Heart left ventricle (tissue), 16 donors: Measurements from ENCODE around the gene STK24. TPM values are rescaled to one million over a fixed set of nuclear protein-coding genes. Genes with fewer than 3 reads are reported as not detected.

Experiments used
- ATAC-seq, 4 donors: fragments of 200-7000 bp; cut with Tn5 transposase; one replicate each; pipeline ENCODE4 v1.9.1; 2020 to 2022; ENCODE audit warnings: moderate library complexity in 4 of 4, mild to moderate bottlenecking in 3 of 4, moderate number of reproducible peaks in 1 of 4
- DNase-seq, 5 donors: peaks; one replicate each; pipeline ENCODE4 v3.0.0-alpha.2; 2020
- H3K27ac ChIP-seq, 12 donors: fragments of 200-600 bp; sonication (generic) in 4 of 12; one replicate each; pipeline versions ENCODE4 v1.5.0 to v1.8.0; 2016 to 2022; ENCODE audit warnings: mild to moderate bottlenecking in 2 of 12
- H3K27me3 ChIP-seq, 9 donors: fragments of 200-600 bp; sonication (generic) in 2 of 9; one replicate each; pipeline versions ENCODE4 v1.5.1 to v1.8.0; 2016 to 2022; ENCODE audit warnings: mild to moderate bottlenecking in 3 of 9
- H3K36me3 ChIP-seq, 9 donors: fragments of 200-600 bp; sonication (generic) in 2 of 9; one replicate each; pipeline versions ENCODE4 v1.5.0 to v1.8.0; 2018 to 2022; ENCODE audit warnings: mild to moderate bottlenecking in 2 of 9
- H3K4me1 ChIP-seq, 12 donors: fragments of 200-600 bp; sonication (generic) in 4 of 12; one replicate each; pipeline versions ENCODE4 v1.5.0 to v1.8.0; 2016 to 2022; ENCODE audit warnings: mild to moderate bottlenecking in 3 of 12
- H3K4me3 ChIP-seq, 12 donors: fragments of 200-600 bp; sonication (generic) in 4 of 12; one replicate each; pipeline versions ENCODE4 v1.5.0 to v1.8.0; 2017 to 2022; ENCODE audit warnings: mild to moderate bottlenecking in 9 of 12, moderate library complexity in 4 of 12
- H3K9me3 ChIP-seq, 12 donors: fragments of 200-600 bp; sonication (generic) in 4 of 12; one replicate each; pipeline versions ENCODE4 v1.5.0 to v1.8.0; 2016 to 2022; ENCODE audit warnings: mild to moderate bottlenecking in 1 of 12
- CTCF ChIP-seq, 12 donors: fragments of 200-600 bp; sonication (generic) in 4 of 12; IDR thresholded peaks; one replicate each; pipeline versions ENCODE4 v1.5.0 to v1.8.0; 2018 to 2022; ENCODE audit warnings: antibody characterized with exemption in 12 of 12, mild to moderate bottlenecking in 5 of 12
- POLR2A ChIP-seq, 2 donors: fragments of 450-650 bp; IDR thresholded peaks; one replicate each; pipeline ENCODE4 v1.6.1; 2017; ENCODE audit warnings: antibody characterized with exemption in 2 of 2, mild to moderate bottlenecking in 2 of 2, moderate library complexity in 2 of 2
- WGBS, 4 donors: extraction: QIAGEN DNeasy Blood & Tissue Kit in 2 of 4; methylation state at CpG; one replicate each; pipeline versions ENCODE4 v1.1.5 to v1.1.7; 2013 to 2018; 5-methylcytosine and 5-hydroxymethylcytosine counted together
- intact Hi-C, 10 donors: fragments of 100-400 bp; cut with DNase I; formaldehyde crosslinking; loops; one replicate each; pipeline versions ENCODE4 v1.11.1 to v1.14.2; 2022
- polyA plus RNA-seq, 2 donors: library from polyadenylated mRNA; stranded (reverse); fragments of 200-250 nt; gene quantifications; one replicate each; pipeline ENCODE4 v1.2.3, GENCODE V29; 2013
- total RNA-seq, 9 donors: library from RNA; depleted of rRNA in 2 of 9; stranded (reverse); fragments of >200 nt in 2 of 9; fragmentation: NEBNext Ultra II Directional in 3 of 9; extraction: Animal tissue kit (Norgen Biotek cat#: 25700) in 3 of 9; gene quantifications; one replicate each; pipeline versions ENCODE4 v1.1.0 to v1.2.4, GENCODE V29; 2016 to 2023
- donor health status: ischemic (EF 13 %, LVEDD 7.1; RV severe dilation, severe dysfunction).
- donor health status: healthy with polysubstance abuse.
- donor health status: DM: no; HTN: yes; CAD: no.
- donor health status: DM: no; HTN: no; CAD: no.
- donor health status: ischemic (EF 25% LVEDD 6.9; RV normal size, moderate dysfunction).
- donor health status: ischemic (EF 25% LVEDD 5.7; RV mildly dilated, moderate dysfunction).
- donor health status: healthy.
- donor health status: DM: yes; HTN: yes; CAD: no.
- donor health status: ischemic (EF 35%, LVEDD 5.7; RV mildly dilated, moderate dysfunction).
- donor health status: nonischemic (EF 11% LVEDD 7.7; RV severe dilation, severe dysfunction).
- donor health status: DM: yes; HTN: yes; CAD: no.
- donor health status: PGD.
- donor health status: ischemic (EF 29% LVEDD 5.4; RV normal size, mild dysfunction).
- donor health status: nonischemic (EF 23%, LVEDD 6.1; RV moderate dilation, normal function).

Gene STK24
- total and polyA plus RNA-seq, 11 donors = 26.6 to 82.6 (median 59.6) TPM

GRCh38 chr13:98447881-98448641 lies 128.8 kb downstream of the STK24 start:
- no peak overlapping the region for H3K4me3 ChIP-seq
- DNase-seq = peak in 3 of 5 donors; percentile 52 to 75 (median 63)
- H3K27ac ChIP-seq = peak overlapping the region in 1 of 12 donors; percentile 19
- no peak for ATAC-seq
- no peaks in the 10 kb centered on the region for H3K9me3 ChIP-seq
- H3K27me3 ChIP-seq = no peaks in the 10 kb centered on the region
- intact Hi-C loops = loop anchor here (2.0 to 10.0 kb wide), 11 partner anchors 34 to 593 kb away; partner anchors contain the start of gene STK24 (in 2 of the 10)
- 57 to 66% (median 63%) methylated on average over 27 to 28 of the region's 28 CpGs for WGBS, 4 donors
- peaks cover 0 to 45% (median 29%) of the 10 kb centered on the region in 12 donors for H3K4me1 ChIP-seq
- TF ChIP-seq POLR2A (IDR thresholded peaks at IDR 0.05) = no peak
- TF ChIP-seq CTCF (IDR thresholded peaks at IDR 0.05) = peak; percentile 26 to 72 (median 57)
- H3K36me3 ChIP-seq = peaks cover 0 to 56% (median 29%) of the 10 kb centered on the region in 9 donors

GRCh38 chr13:98447130-98447529 lies 129.8 kb downstream of the STK24 start:
- DNase-seq = no peak
- Histone ChIP-seq H3K4me1 (peaks cover 0 to 43% (median 28%) of the 10 kb centered on the region in 12 donors), H3K36me3 (peaks cover 0 to 47% (median 23%) of the 10 kb centered on the region in 9 donors), H3K4me3 (no peak overlapping the region), H3K9me3 (no peaks in the 10 kb centered on the region), H3K27ac (peak overlapping the region in 1 of 12 donors; percentile 67), H3K27me3 (no peaks in the 10 kb centered on the region)
- WGBS, 4 donors = 91 to 98% (median 94%) methylated on average over 5 of the region's 5 CpGs
- TF ChIP-seq POLR2A (IDR thresholded peaks at IDR 0.05) (no peak), CTCF (IDR thresholded peaks at IDR 0.05) (no peak)
- intact Hi-C loops = loop anchor here (2.0 to 10.0 kb wide), 11 partner anchors 35 to 592 kb away; partner anchors contain the start of gene STK24 (in 2 of the 10)
- no peak for ATAC-seq

GRCh38 chr13:98446234-98446621 lies 130.7 kb downstream of the STK24 start:
- intact Hi-C loops = loop anchor here (1.0 to 10.0 kb wide), 12 partner anchors 36 to 591 kb away; partner anchors contain the start of gene STK24 (in 2 of the 10)
- Histone ChIP-seq H3K4me1 (peaks cover 0 to 37% (median 24%) of the 10 kb centered on the region in 12 donors), H3K9me3 (no peaks in the 10 kb centered on the region), H3K27ac (peak overlapping the region in 1 of 12 donors; percentile 67), H3K4me3 (no peak overlapping the region), H3K27me3 (no peaks in the 10 kb centered on the region), H3K36me3 (peaks cover 0 to 47% (median 22%) of the 10 kb centered on the region in 9 donors)
- ATAC-seq = no peak
- no peak for DNase-seq
- no peak for TF ChIP-seq CTCF (IDR thresholded peaks at IDR 0.05)
- no peak for TF ChIP-seq POLR2A (IDR thresholded peaks at IDR 0.05)
- 75 to 95% (median 91%) methylated on average over 2 to 11 of the region's 11 CpGs for WGBS, 4 donors
